Lung microvascular endothelial cell (primary cell): ENCODE measurements around the gene FCHSD2. TPM values are rescaled to one million over a fixed set of nuclear protein-coding genes. Genes with fewer than 3 reads are reported as not detected.
A peak's percentile ranks its signal among the peaks of the same experiment; 100 is the strongest.

Experiments used
- DNase-seq, 2 donors: peaks; one replicate each; pipeline versions ENCODE4 v3.0.0 to v3.0.0-alpha.2; 2010; ENCODE audit warnings: low read depth in 2 of 2
- total RNA-seq: library from RNA; depleted of rRNA; stranded (reverse); fragments of >200 nt; gene quantifications from 2 replicates; pipeline ENCODE4 v1.2.1, GENCODE V29; 2014

The FCHSD2 gene
- total RNA-seq, 1 donor from 2014 or later: 15.9 TPM

DNA sequence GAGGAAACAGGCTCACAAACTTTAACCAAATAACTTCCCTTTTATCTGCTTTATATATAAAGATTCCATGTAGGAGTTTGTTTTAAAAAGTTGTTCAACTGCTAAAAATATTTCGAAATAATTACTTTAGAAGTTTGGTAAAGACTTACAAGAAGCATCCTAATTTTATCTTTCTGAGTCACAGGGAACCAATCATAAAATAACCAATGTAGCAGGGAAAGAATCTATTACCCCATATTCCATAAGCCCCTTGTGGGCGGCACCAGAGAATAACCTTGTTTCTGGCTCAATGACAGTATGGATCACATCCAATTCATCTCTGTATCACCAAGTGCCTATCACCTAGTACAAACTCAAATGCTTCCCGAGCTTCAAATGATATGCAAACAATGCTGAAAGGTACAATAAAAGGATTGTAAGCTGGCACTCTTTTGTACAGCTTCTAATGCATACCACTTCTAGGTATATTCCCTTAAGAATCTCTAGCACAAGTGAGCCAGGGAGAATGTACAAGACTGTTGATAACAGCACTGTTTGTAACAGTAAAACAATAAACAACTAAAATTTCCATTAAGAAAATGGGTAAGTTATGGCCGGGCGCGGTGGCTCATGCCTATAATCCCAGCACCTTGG lies 169.5 kb downstream of the FCHSD2 start:
- DNase-seq: no peak

GRCh38 chr11:72971192-72971967 lies 170.7 kb downstream of the FCHSD2 start:
- DNase-seq: no peak

GRCh38 chr11:72970557-72971118 lies 171.5 kb downstream of the FCHSD2 start:
- no peak for DNase-seq

DNA sequence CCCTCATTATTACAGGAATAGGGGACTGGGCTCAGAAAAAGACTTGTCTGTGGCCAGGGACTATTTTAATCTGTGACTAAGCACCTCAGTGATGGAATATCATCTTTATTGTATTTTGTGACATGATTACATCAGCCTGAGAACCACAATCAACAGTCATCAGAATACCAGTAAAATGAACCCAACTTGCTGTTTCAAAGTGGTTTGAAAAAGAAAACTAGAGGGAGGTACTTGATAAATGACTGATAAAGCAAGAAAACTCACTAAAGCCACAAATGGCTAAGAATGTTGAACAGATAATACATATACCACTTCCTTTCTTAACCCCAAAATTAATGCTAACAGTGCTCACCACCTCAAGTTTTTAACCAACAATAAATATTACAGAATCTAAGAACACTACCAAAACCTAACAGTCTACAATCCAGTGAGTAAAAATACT lies 172.2 kb downstream of the FCHSD2 start:
- DNase-seq: peak in 1 of 2 donors; percentile 67

- no peak for DNase-seq
Observed at GRCh38 chr11:72968390-72968789, 173.7 kb downstream of the FCHSD2 start.

DNA sequence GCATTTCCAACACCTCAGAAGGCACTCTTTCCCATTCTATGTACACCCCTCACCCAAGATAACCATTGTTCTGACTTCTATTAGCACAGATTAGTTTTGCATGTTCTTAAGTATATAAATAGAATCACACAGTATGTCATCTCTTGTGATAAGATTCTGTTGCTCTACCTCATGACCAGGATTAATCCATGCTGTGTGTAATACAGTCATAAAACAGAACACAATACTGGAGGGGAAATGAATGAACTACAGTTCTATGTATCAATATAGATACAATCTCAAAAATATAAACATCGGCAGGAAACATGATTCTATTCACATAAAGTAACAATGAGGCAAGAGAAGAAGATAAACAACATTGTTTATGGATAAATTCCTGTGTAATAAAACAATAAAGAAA lies 176.4 kb downstream of the FCHSD2 start:
- peak; percentile 71 to 93 for DNase-seq

DNA sequence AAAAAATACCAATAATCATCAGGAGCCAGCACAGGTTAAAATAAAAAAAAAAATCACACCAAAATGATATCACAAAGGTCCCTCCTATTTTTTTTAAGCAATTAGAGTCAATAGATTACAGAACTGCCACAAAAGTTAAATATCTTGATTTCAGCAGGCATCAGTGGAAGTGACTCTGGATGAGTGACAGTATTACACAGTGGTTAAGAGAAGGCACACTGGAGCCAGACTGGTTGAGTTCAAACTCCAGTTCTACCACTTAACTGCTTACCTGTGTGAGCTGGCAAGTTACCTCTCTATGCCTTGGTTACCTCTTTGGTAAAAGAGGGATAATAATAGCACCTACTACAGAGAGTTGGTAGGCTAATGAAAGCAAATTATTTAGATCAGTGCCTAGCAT lies 179.4 kb downstream of the FCHSD2 start:
- DNase-seq: no peak

- no peak for DNase-seq
Observed at GRCh38 chr11:72962084-72962483, 180.0 kb downstream of the FCHSD2 start.

DNA sequence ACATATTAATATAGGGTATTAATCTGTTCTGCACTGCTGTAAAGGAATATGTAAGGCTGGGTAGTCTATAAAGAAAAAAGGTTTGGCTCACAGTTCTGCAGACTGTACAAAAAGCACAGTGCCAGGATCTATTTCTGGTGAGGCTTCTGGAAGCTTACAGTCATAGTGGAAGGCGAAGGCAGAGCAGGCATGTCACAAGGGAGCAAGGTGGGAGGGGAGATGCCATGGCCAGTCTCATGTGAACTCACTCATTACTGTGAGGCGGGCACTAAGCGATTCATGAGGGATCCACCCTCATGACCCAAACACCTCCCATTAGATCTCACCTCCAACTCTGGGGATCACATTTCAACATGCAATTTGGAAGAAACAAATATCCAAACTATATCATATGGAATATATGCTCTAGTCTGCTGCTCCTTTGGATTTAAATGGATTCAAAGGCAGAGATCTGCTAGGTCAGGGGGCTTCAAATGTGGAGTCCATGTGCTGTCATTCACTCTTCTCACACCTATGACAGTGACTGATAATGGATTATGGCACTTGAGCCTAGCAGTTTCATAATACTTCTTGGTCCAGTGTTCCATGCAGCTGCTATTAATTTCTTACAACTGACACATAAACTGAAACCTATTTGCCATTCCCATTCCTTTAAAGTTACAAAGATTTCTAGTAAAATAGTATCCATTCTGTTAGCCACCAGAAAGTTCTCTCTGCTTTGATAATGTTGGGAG lies 182.0 kb downstream of the FCHSD2 start:
- no peak for DNase-seq

DNA sequence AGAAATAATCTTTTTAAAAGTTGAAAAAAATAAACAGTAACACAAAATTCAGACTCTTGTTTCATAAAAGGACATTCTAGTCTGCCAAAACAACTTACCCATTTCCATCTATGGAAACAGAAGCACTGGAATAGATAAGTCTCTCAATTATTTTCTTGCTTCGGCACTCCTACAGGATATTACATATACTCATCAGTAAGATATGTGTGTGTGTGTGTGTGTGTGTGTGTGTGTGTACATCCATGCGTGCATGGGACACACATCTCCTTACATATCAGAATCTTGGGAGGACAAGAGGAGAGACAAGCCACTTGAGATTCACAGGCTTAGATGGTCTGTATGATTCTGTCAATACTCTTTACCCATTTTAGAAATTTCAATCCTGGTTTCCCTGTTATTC lies 183.3 kb downstream of the FCHSD2 start:
- no peak for DNase-seq

GRCh38 chr11:72955466-72955865 lies 186.7 kb downstream of the FCHSD2 start:
- peak in 1 of 2 donors; percentile 8 for DNase-seq

DNA sequence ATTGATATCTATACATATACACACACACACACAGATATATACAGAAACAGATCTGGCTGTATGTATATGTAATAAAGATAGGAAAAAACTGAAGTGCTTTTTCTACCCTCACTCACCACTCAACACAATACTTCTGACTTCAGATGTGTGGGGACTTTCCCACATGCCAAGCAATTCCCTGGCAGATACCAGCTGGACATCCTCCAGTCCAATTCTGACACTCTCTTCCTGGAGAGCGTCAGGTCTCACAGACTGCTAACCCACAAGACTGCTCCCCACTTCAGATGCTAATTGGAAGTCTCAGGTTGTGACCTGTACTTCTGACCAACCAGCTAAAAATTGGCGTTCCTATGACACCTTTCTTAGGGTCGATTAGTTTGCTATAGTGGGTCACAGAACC lies 187.3 kb downstream of the FCHSD2 start:
- DNase-seq: peak in 1 of 2 donors; percentile 61

GRCh38 chr11:72953637-72954036 lies 188.5 kb downstream of the FCHSD2 start:
- no peak for DNase-seq

DNA sequence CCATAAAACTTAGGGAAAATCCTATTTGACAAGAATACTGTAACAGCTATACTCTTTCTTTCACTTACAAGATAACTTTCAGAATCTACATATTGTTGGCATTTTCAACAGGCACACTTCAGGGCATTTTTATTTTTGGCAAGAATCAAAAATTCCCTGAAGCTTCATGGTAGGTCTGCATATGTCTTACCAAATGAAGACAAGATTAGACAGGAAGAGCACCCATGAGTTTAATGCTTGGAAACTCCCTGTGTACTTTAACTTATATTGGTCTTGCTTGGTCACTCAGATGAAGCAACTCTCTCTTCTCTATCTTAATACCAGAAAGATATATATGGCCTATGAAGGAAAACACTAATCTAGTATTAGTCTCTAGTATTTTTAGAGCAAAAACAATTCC lies 190.2 kb downstream of the FCHSD2 start:
- no peak for DNase-seq

GRCh38 chr11:72951193-72951592 lies 190.9 kb downstream of the FCHSD2 start:
- DNase-seq: no peak

DNA sequence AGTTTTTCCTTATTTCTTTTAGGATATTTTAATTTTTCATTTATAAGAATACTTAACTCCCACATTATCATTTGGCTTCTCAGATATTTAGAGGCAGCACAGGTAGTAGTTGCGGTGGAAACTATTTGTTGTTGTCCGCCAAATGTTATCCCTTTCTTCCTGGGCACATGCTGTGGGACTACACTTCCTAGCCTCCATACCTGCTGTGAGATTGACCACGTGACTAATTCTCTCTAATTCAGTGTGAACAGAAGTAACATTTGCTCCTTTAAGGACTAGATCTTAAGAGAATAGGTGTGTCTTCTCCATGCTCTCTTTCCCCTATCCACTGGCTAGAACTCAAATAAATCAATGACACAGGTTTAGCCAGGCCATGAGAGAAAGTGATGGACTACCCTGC lies 191.4 kb downstream of the FCHSD2 start:
- no peak for DNase-seq

DNA sequence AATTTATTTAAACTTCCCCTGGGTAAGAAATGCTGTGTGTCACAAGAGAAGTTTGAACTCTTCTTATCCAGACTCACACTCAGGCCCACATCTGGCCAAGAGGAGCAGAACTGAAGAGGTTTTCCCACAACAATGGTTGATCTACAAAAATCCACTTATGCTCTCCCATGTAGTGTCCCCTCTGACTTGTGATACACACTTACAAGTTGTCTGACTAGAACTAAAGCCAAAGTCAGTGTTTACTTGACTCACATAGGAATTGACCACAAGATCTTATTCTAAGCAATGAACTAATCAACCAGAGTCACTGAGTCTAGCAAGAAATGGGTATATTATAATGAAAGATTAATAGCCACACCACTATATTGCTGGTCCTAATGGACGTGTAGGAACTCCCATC lies 194.9 kb downstream of the FCHSD2 start:
- DNase-seq: no peak

GRCh38 chr11:72943664-72944063 lies 198.5 kb downstream of the FCHSD2 start:
- no peak for DNase-seq

DNA sequence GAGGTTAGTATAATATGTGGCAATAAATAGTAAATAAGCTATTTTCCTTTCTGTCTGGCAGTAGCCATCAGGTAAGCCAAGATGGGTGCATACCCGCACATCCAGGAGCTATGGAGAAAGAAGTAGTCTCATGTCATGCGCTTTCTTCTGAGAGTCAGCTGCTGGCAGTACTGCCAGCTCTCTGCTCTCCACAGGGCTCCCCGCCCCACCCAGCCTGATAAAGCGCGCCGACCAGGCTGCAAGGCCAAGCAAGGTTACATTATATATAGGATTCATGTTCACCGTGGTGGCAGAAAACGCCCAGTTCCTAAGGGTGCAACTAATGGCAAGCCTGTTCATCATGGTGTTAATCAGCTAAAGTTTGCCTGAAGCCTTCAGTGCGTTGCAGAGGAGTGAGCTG lies 201.7 kb downstream of the FCHSD2 start:
- DNase-seq: no peak

GRCh38 chr11:72939031-72939430 lies 203.1 kb downstream of the FCHSD2 start:
- DNase-seq: peak; percentile 56 to 76

GRCh38 chr11:72937439-72937838 lies 204.7 kb downstream of the FCHSD2 start:
- DNase-seq: no peak

- DNase-seq: peak in 1 of 2 donors; percentile 6
Observed at GRCh38 chr11:72935700-72936099, 206.4 kb downstream of the FCHSD2 start.
